Panc1 (cell line): ENCODE measurements around the gene NOP14. TPM values are rescaled to one million over a fixed set of nuclear protein-coding genes. Genes with fewer than 3 reads are reported as not detected.

ENCODE experiments used
- ATAC-seq: fragments of 200-7000 bp; cut with Tn5 transposase; 2 replicates; pipeline ENCODE4 v1.9.1; 2020; ENCODE audit warnings: mild to moderate bottlenecking, moderate library complexity
- BruUV-seq: library from RNA; stranded (reverse); fragments of 400-500 nt; replicated peaks from 2 replicates; lab custom pipeline; 2021; lab: Mats Ljungman, UMichigan
- CTCF ChIA-PET: fragments of 300-600 bp; sonication (Branson Sonifier 250); formaldehyde crosslinking; loops from one replicate; lab custom pipeline; 2022; ENCODE audit warnings: antibody characterized with exemption; lab: Charles Lee
- POLR2A ChIA-PET: fragments of 300-600 bp; sonication (Branson Sonifier 250); formaldehyde crosslinking; loops from one replicate; lab custom pipeline; 2022; ENCODE audit warnings: antibody characterized with exemption; lab: Charles Lee
- DNase-seq: peaks from one replicate; pipeline ENCODE4 v3.0.0-alpha.2; 2010; ENCODE audit warnings: low read depth, low spot score
- H3K27ac ChIP-seq: 2 replicates; pipeline ENCODE4 v1.5.1; 2011; ENCODE audit warnings: mild to moderate bottlenecking, low read length, inconsistent platforms
- H3K27me3 ChIP-seq: fragments of 200-500 bp; sonication (Bioruptor generic); 2 replicates; pipeline ENCODE4 v1.6.0; 2014; ENCODE audit warnings: low read length, inconsistent platforms; ENCODE audit not compliant: control insufficient read depth, insufficient read depth
- H3K36me3 ChIP-seq: fragments of 200-500 bp; sonication (Bioruptor generic); 2 replicates; pipeline ENCODE4 v1.5.1; 2014; ENCODE audit warnings: inconsistent platforms, mild to moderate bottlenecking, low read length, moderate library complexity; ENCODE audit not compliant: control insufficient read depth, insufficient read depth
- H3K4me1 ChIP-seq: 2 replicates; pipeline ENCODE4 v1.5.1; 2011; ENCODE audit warnings: inconsistent platforms, mild to moderate bottlenecking, low read length, moderate library complexity; ENCODE audit not compliant: control insufficient read depth, insufficient read depth
- H3K4me3 ChIP-seq, 2 experiments: 2 replicates each; pipeline ENCODE4 v1.5.1; 2011 to 2012; ENCODE audit warnings: low read depth in 2 of 2, low read length in 2 of 2, mild to moderate bottlenecking in 2 of 2, inconsistent platforms in 1 of 2, moderate library complexity in 1 of 2
- H3K9me3 ChIP-seq: fragments of 200-500 bp; sonication (Bioruptor generic); 2 replicates; pipeline ENCODE4 v1.5.1; 2014; ENCODE audit warnings: low read depth, mild to moderate bottlenecking, inconsistent platforms, low read length, moderate library complexity; ENCODE audit not compliant: control insufficient read depth, insufficient read depth
- POLR2AphosphoS5 ChIP-seq: IDR thresholded peaks from 2 replicates; pipeline ENCODE4 v1.6.1; 2012; ENCODE audit warnings: mild to moderate bottlenecking, low read depth, low read length, moderate library complexity
- SIN3A ChIP-seq: IDR thresholded peaks from 2 replicates; pipeline ENCODE4 v1.6.1; 2012; ENCODE audit warnings: low read depth, mild to moderate bottlenecking, low read length, moderate library complexity, borderline replicate concordance; ENCODE audit not compliant: insufficient read depth
- TCF7L2 ChIP-seq: IDR thresholded peaks from 2 replicates; pipeline ENCODE4 v1.6.1; 2011; ENCODE audit warnings: mild to moderate bottlenecking, low read depth, low read length, inconsistent platforms
- in situ Hi-C: cut with HindIII; loops from 2 replicates; pipeline ENCODE4 v1.10.0; 2016; ENCODE audit warnings: low sequenced_read_pairs, low pct_unique_long_range_greater_than_20kb
- intact Hi-C: fragments of 100-400 bp; cut with micrococcal nuclease; formaldehyde crosslinking; loops from one replicate; pipeline ENCODE4 v1.10.0; 2022; ENCODE audit not compliant: unreplicated experiment
- total RNA-seq: library from RNA; stranded (reverse); gene quantifications from one replicate; pipeline ENCODE4 v1.2.1, GENCODE V29; 2021; ENCODE audit not compliant: unreplicated experiment
- TF ChIP-seq, protein P1 (sequence below): fragments of 450-650 bp; IDR thresholded peaks from 2 replicates; pipeline ENCODE4 v1.5.1; 2017; ENCODE audit warnings: mild to moderate bottlenecking
- TF ChIP-seq, protein P2 (sequence below), 2 experiments: IDR thresholded peaks; 2 replicates each; pipeline ENCODE4 v1.6.1; 2011 to 2012; ENCODE audit warnings: low read depth in 2 of 2, control low read depth in 1 of 2, low read length in 1 of 2, mild to moderate bottlenecking in 1 of 2, moderate library complexity in 1 of 2; ENCODE audit not compliant: insufficient read depth in 1 of 2

Gene NOP14
- total RNA-seq, 1 experiment from 2014 or later = 32.9 TPM

DNA sequence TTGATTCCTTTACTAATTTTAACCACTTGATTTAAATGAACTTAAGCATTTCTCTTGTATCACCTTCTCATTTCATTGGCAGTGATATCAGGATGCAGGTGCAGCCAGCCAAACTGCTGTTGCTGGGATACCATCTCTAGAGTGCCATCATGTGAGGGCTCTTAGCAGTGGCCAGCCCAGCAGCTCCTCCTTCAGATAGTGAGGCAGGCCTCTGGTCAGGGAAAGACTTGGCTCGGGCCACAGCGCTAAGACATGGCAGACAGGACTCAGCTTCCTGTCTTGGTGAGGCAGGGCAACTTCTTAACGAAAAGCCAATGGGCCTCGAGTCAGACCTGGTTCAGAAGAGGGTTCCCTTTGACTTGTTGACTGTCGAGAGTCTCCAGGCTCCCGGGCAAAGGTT, 50.0 kb downstream of the NOP14 start:
- in situ Hi-C loops = no loop called here
- ATAC-seq (no peak), DNase-seq (no peak)
- Histone ChIP-seq H3K36me3 (no peaks in the 10 kb centered on the region), H3K27me3 (no peaks in the 10 kb centered on the region), H3K9me3 (no peaks in the 10 kb centered on the region), H3K4me1 (no peaks in the 10 kb centered on the region), H3K4me3 (no peak overlapping the region), H3K27ac (no peak overlapping the region)
- no TSS peak for BruUV-seq
- POLR2A ChIA-PET = no interaction called here
- CTCF ChIA-PET = no interaction called here
- intact Hi-C loops = no loop called here
- TF ChIP-seq, protein P1, sequence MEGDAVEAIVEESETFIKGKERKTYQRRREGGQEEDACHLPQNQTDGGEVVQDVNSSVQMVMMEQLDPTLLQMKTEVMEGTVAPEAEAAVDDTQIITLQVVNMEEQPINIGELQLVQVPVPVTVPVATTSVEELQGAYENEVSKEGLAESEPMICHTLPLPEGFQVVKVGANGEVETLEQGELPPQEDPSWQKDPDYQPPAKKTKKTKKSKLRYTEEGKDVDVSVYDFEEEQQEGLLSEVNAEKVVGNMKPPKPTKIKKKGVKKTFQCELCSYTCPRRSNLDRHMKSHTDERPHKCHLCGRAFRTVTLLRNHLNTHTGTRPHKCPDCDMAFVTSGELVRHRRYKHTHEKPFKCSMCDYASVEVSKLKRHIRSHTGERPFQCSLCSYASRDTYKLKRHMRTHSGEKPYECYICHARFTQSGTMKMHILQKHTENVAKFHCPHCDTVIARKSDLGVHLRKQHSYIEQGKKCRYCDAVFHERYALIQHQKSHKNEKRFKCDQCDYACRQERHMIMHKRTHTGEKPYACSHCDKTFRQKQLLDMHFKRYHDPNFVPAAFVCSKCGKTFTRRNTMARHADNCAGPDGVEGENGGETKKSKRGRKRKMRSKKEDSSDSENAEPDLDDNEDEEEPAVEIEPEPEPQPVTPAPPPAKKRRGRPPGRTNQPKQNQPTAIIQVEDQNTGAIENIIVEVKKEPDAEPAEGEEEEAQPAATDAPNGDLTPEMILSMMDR = no peak
- TF ChIP-seq, protein P2, sequence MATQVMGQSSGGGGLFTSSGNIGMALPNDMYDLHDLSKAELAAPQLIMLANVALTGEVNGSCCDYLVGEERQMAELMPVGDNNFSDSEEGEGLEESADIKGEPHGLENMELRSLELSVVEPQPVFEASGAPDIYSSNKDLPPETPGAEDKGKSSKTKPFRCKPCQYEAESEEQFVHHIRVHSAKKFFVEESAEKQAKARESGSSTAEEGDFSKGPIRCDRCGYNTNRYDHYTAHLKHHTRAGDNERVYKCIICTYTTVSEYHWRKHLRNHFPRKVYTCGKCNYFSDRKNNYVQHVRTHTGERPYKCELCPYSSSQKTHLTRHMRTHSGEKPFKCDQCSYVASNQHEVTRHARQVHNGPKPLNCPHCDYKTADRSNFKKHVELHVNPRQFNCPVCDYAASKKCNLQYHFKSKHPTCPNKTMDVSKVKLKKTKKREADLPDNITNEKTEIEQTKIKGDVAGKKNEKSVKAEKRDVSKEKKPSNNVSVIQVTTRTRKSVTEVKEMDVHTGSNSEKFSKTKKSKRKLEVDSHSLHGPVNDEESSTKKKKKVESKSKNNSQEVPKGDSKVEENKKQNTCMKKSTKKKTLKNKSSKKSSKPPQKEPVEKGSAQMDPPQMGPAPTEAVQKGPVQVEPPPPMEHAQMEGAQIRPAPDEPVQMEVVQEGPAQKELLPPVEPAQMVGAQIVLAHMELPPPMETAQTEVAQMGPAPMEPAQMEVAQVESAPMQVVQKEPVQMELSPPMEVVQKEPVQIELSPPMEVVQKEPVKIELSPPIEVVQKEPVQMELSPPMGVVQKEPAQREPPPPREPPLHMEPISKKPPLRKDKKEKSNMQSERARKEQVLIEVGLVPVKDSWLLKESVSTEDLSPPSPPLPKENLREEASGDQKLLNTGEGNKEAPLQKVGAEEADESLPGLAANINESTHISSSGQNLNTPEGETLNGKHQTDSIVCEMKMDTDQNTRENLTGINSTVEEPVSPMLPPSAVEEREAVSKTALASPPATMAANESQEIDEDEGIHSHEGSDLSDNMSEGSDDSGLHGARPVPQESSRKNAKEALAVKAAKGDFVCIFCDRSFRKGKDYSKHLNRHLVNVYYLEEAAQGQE (IDR thresholded peaks at IDR 0.05; ENCODE audit: insufficient read depth in 1 of 2, low read depth in 2 of 2, low read length in 1 of 2) = no peak
- TF ChIP-seq POLR2AphosphoS5 (no peak), SIN3A (no peak), TCF7L2 (no peak)

DNA sequence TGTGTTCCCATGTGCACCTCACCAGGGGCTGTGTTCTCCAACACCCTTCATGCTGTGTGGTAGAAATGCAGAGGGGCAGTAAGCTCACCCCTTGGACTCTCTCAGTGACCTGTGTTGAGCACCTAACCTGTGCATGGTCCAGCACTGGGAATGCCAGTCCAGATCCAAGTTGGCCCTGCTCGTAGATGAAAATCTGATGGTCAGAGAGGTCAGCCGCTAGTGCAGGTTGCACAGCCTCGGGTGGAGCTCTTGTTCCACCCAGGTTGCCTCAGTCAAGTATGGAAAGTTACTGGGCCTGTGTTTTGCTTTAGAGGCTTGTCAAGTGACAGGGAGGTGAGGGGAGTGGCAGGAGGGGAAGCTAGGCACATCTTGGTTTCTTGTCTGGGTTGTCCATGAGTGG, 51.3 kb downstream of the NOP14 start:
- Histone ChIP-seq H3K27me3 (no peaks in the 10 kb centered on the region), H3K9me3 (no peaks in the 10 kb centered on the region), H3K4me3 (no peak overlapping the region), H3K4me1 (no peaks in the 10 kb centered on the region), H3K27ac (no peak overlapping the region), H3K36me3 (no peaks in the 10 kb centered on the region)
- ATAC-seq = no peak
- TF ChIP-seq SIN3A (no peak), POLR2AphosphoS5 (no peak), TCF7L2 (no peak)
- TF ChIP-seq, protein P2 (IDR thresholded peaks at IDR 0.05; ENCODE audit: insufficient read depth in 1 of 2, low read depth in 2 of 2, low read length in 1 of 2) = no peak
- TF ChIP-seq, protein P1 = no peak
- in situ Hi-C loops (no loop called here), intact Hi-C loops (no loop called here)
- DNase-seq = no peak
- ChIA-PET CTCF (no interaction called here), POLR2A (interaction anchor here (0.7 kb wide), 1 partner anchor 23 kb away, joined by 6 read pairs; no protein-coding TSS in a partner anchor)
- BruUV-seq = no TSS peak
